ENCODE results near the gene KCNQ1.

DNA sequence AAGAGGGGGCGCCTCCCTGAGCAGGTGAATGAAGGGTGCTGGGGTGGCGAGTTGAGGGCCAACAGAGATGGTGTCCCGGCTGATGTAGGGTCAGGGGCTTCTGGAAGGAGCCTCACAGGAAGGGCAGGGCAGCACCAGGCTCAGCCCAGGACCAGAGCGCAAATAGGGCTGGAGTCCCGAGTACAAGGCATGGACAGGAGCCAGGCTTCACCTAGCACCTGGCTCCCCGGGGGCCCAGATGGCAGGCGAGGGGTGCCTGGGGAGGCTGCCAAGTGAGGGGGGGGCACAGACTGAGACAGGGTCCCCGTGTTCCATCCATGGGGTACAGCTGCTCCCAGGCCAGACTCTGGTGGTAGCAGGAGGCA is 105.8 kb downstream of the KCNQ1 start:
- TF ChIP-seq BACH2 (CRISPR knock-in tag; IDR thresholded peaks at IDR 0.05; ENCODE audit: borderline replicate concordance) (no peak), ZFP30 (CRISPR knock-in tag; IDR thresholded peaks at IDR 0.05) (no peak), ZNF70 (CRISPR knock-in tag; IDR thresholded peaks at IDR 0.05) (no peak), SNAI2 (CRISPR knock-in tag; IDR thresholded peaks at IDR 0.05) (no peak), ARNTL (CRISPR knock-in tag; IDR thresholded peaks at IDR 0.05; ENCODE audit: borderline replicate concordance, low read depth) (no peak), RARB (CRISPR knock-in tag; IDR thresholded peaks at IDR 0.05) (no peak)
- TF ChIP-seq, protein P1, sequence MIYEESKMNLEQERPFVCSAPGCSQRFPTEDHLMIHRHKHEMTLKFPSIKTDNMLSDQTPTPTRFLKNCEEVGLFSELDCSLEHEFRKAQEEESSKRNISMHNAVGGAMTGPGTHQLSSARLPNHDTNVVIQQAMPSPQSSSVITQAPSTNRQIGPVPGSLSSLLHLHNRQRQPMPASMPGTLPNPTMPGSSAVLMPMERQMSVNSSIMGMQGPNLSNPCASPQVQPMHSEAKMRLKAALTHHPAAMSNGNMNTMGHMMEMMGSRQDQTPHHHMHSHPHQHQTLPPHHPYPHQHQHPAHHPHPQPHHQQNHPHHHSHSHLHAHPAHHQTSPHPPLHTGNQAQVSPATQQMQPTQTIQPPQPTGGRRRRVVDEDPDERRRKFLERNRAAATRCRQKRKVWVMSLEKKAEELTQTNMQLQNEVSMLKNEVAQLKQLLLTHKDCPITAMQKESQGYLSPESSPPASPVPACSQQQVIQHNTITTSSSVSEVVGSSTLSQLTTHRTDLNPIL (CRISPR knock-in tag; IDR thresholded peaks at IDR 0.05; ENCODE audit: low read depth), result no peak
- TF ChIP-seq, protein P2, sequence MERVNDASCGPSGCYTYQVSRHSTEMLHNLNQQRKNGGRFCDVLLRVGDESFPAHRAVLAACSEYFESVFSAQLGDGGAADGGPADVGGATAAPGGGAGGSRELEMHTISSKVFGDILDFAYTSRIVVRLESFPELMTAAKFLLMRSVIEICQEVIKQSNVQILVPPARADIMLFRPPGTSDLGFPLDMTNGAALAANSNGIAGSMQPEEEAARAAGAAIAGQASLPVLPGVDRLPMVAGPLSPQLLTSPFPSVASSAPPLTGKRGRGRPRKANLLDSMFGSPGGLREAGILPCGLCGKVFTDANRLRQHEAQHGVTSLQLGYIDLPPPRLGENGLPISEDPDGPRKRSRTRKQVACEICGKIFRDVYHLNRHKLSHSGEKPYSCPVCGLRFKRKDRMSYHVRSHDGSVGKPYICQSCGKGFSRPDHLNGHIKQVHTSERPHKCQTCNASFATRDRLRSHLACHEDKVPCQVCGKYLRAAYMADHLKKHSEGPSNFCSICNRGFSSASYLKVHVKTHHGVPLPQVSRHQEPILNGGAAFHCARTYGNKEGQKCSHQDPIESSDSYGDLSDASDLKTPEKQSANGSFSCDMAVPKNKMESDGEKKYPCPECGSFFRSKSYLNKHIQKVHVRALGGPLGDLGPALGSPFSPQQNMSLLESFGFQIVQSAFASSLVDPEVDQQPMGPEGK (CRISPR knock-in tag; IDR thresholded peaks at IDR 0.05; ENCODE audit: borderline replicate concordance), result no peak

Measured in SK-N-SH treated with all-trans-retinoic acid at 6 μM for 48 hours (cell line).